ENCODE results near the gene KIF20B.
"Not testable (repeated sequence)": the region's sequence is repeated elsewhere in the genome, so short reads cannot be mapped to it uniquely, and the experiment has no call there.

The KIF20B gene

DNA sequence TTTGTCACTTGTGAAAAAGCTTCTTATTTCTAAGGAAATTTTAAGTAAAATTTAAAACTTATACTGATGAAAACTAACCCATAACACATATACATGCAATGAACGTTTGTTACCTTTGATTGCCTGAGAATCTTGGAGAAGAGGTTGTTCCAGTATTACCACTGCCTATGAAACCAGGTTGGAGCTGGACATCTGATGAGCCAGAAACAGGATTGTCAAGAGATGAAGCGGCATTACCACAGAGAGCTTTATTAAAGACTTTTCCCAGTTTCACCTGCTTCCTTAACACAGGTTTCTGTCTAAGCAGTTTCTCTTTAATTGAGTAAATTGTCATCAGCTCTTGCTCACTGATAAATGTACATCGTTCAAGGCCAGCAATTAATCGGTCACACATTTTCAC, 9.0 kb upstream of the KIF20B start:
- DNase-seq (ENCODE audit: low spot score), result no peak

DNA sequence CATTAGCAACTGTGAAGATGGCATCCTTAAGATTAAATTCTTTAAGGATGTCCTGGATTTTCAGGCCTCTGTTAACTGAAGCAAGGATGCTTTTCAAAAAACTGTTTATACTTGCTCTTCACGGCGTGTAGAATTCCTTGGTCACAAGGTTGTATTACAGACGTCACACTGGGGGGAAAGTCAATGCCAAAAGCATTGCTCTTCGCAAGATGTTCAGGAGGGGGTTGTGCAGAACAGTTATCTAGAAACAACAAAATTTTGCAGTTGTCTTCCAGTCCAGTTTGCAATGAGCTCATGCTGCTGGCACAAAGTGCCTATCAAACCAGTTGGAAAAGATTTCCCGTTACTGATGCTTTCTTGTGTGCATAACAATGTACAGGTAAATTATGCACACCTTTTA, 8.2 kb upstream of the KIF20B start:
- no peak for DNase-seq (ENCODE audit: low spot score)

DNA sequence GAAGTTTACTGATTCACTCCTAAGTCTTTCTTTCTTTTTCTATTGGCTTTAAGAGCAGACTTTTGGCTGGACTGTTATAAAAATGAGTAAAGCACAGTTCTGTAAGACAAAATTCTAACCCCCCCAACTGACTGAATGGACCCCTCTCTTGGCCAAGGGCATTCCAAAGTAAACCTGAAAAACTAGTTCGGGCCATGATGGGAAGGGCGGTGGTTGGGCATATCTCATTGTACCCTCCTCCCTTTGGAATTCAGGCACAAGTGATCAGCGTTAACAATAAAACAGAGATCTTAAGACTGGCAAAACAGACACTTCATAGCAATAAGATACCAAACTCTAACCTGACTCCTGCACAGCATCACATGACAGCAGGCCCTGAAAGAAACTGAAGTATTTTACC, 6.1 kb upstream of the KIF20B start:
- DNase-seq (ENCODE audit: low spot score), result no peak

DNA sequence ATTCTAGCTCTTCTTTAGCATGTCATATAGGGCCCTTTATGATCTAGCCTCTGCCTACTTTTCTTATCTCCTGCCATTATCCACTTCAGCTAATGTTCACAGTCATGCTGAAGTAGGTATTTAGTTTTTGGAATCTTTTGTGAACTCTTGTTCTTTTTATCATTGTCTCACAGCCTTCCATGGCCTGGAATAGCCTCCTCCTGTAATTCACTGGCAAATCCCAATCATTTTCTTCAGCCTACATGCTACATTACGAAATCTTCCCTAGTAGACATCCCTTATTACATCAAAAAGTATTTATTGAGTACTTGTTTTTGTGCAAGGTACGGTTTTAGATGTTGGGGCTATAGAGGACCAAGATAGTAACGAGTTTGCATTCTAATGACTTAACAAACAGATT, 3.4 kb upstream of the KIF20B start:
- no peak for DNase-seq (ENCODE audit: low spot score)

DNA sequence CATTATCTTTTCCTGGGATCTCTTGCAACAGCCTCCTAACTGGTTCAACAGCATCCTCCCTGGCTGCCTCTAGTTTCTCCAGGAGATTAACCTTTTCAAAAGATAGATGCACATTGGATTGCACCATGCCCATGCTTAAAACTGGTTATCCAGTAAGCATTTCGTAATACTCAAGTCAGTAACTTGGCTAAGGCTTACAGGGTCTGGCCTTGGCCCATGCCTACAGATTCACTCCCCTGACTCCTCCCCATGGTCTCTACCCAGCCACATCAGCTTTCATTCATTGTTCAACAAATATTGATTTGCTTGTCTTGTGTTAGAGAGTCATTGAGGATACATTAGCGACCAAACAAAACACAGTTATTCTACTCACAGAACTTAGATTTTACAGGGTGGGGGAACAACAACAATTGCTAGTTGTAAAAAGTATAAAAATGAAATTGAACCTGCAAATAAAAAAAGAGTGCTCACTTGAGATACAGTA, 1.8 kb upstream of the KIF20B start:
- no peak for DNase-seq (ENCODE audit: low spot score)

DNA sequence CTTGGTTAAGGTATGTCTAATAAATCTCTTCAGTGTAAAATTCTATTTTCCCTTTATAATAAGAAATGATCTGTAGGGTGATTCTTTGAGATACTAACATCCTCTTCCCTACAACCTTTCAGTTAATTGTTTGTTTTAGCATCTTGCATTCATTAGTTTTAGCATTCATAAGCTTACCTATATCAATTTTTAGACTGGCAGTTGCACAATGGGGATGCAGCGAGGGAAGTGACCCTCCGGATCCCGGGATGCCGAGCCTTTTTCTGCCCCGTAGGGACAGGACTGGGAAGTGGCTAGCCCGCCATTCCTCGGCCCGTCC, 508 bp upstream of the KIF20B start:
- no peak for DNase-seq (ENCODE audit: low spot score)

DNA sequence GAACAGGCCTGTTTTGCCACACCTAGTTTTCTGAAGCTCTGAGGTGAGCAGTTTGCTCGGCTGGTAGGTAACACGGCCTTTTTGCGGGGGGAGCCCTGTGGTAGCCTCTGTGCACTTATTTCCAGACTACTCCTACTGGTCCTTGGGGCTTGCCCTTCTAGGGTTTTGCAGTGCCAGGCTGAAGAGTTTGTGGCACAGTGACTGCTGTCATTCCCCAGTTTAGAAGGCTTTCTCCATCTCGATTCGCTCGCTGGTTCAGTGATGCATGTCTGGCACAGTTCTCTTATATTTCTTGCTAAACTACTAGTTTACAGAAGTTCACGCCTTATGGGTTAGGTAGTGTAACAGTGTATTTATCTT, 711 bp downstream of the KIF20B start:
- no peak for DNase-seq (ENCODE audit: low spot score)

DNA sequence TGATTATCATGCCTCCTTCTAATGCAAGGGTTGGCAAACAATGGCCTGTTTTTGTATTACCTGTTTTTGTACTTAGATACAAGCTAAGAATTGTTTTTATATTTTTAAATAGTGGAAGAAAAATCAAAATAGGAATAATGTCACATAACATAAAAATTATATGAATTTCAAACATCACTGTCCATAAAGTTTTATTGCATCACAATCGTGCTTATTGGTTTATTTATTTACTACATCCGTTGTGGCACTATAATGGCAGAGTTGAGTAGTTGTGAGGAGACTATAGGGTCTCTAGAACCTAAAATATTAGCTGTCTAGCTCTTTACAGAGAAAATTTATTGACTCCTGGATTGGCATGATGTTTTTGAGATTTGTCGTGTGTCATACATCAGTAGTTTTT, 4.1 kb downstream of the KIF20B start:
- no peak for DNase-seq (ENCODE audit: low spot score)

DNA sequence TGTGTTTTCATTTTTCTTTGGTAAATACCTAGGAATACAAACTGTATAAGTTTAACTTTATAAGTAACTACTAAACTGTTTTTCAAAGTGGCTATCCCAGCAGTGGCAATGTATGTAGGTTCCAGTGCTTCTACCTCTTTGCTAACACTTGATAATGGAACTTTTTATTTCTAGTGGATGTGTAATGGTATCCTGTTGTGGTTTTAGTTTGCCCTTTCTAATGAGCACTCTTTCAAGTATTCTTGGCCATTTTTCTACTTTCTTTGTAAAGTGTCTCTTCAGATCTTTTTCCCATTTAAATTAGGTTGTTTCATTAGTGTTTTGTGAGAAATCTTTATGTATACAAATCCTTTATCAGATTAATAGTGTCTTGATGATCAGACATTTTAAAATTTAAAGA, 4.6 kb downstream of the KIF20B start:
- no peak for DNase-seq (ENCODE audit: low spot score)

DNA sequence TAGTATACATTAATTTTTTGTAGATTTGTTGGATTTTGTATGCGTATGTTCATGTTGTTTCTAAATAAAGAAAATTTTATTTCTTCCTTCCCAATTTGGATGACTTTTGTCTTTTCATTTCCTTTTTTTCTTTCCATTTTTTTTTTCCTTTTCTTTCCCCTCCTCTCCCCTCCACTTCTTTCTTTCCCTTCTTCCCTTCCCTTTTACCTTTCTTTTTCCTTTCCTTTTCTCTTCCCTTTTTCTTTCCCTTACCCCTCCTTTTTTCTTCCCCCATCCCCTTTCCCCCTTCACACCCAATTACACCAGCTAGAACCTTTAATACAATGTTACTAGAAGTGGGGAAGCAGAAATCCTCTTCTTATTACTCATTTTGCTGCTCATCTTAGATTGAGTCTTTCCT, 6.0 kb downstream of the KIF20B start:
- no peak for DNase-seq (ENCODE audit: low spot score)

DNA sequence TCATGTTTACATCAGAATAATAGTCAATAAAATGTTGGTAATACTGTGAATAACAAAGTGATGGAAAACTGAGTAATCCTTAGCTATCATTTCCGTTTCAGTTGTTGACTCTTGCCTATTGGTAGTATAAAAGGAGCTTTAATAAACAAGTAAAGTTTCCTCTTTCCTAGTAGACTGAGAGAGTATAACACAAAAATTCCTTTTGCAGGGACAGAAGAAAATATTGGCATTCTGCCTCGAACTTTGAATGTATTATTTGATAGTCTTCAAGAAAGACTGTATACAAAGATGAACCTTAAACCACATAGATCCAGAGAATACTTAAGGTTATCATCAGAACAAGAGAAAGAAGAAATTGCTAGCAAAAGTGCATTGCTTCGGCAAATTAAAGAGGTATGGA, 9.4 kb downstream of the KIF20B start:
- no peak for DNase-seq (ENCODE audit: low spot score)

DNA sequence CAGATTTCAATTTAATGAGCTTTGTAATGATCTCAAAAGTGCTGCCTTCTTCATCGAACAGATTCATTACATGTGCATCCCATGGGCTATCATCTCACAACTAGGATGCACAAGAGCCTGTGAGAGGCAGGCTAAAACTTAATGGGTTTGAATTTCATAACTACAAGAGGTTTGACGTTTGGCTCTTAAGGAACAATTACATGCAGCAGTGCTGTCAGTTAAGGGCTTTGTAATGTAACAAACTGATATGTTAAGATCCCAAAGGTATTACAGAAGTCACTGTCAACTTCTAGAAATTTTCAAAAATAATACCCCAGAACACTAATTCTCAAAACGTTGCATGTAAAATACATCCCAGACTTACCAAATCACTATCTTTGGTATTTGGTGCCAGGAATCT, 33.2 kb downstream of the KIF20B start:
- no peak for DNase-seq (ENCODE audit: low spot score)

DNA sequence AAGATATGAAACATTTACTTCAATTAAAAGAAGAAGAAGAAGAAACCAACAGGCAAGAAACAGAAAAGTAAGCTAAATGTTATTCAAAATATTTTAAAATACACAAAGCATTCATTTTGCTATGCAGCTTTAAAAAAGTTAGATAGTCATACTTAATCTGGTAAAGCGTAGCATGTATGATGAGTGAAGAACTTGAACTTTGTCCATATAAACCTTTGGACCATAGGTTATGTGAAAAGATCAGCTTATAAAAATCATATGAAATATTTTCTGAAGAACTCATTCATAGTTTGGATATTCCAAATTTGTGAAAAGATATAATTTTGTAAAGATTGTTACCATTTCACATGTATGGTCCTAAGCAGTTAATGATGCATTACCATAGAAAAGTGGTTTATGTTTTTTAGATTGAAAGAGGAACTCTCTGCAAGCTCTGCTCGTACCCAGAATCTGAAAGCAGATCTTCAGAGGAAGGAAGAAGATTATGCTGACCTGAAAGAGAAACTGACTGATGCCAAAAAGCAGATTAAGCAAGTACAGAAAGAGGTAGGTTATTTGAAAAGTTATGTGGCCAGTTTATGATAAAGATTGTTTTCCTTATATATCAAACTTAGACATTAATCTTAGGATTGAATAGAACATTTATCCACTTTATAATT, 37.3 kb downstream of the KIF20B start:
- DNase-seq (ENCODE audit: low spot score), result no peak

DNA sequence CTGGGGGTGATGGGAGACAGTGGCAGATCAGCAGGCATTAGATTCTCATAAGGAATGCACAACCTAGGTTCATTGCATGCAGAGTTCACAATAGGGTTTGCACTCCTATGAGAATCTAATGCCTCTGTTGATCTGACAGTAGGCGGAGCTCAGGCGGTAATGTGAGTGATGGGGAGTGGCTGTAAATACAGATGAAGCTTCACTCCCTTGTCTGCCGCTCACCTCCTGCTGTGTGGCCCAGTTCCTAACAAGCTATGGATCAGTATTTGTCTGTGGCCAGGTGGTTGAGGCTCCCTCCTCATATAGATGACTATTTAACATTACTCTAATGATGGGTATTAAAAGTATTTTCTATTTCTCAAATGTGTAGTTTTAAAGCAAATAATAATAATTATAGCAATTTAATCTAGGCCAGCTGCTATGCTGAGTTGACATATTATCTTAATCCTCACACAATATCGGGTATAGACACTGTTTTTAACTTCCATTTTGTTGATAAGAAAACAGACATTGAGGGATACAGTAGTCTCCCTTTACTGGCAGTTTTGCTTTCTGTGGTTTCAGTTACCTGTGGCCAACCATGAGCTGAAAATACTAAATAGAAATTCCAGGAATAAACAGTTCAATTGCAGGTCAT, 39.9 kb downstream of the KIF20B start:
- DNase-seq (ENCODE audit: low spot score), result no peak

DNA sequence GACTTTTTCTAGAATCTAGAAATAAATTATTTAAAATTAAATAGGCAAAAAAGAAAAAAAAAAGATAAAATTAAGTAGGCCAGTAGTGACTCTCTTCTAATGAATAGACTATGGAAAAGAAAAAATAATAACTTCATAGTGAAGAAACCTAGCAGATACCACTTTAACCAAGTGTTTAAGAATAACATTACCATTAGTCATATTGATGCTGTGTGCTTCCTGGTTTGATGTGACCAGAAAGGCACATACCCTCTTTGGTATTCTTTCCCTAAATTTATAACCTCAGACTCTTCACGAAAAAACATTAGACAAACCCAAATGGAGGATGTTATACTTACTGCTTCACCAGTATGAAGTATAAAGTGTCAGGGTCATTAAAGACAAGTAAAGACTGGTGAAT, 42.6 kb downstream of the KIF20B start:
- DNase-seq (ENCODE audit: low spot score), result no peak

DNA sequence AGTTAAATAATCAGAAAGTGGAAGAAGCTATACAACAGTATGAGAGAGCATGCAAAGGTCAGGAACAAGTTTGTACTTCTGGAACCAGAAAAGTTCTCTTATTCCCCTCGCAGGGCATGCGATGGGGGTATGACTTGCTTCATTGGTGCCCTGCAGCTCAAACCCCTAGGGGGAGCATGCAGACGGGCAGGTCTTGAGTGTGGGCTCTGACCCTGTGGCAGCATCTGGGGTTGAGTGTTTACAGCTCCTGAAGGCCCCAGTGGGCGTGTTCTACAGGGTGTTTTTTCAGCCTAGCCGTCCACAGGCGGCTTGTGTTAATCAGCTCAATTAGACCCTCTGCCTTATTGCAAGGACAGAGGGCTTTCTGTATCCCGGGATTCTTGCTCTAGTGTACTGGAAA, 44.5 kb downstream of the KIF20B start:
- no peak for DNase-seq (ENCODE audit: low spot score)

DNA sequence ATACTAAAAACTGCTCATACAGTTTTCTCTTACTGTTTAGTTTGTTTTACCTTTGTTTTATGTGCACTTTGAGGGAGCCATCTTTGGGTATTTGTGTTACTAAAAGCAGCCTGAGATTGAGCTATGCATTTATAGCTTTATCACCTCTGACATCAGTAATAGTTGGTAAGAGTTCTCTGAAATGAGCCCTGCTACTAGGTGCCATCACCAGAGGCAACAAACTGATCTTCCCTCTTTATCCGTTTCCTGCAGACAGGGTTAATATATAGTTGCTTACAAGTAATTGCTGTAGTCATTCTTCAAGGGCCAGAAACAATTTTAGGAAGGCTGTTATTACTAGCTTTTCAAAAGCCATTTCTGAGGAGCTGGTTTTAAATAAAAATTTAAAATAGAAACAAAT, 49.1 kb downstream of the KIF20B start:
- DNase-seq (ENCODE audit: low spot score), result no peak

DNA sequence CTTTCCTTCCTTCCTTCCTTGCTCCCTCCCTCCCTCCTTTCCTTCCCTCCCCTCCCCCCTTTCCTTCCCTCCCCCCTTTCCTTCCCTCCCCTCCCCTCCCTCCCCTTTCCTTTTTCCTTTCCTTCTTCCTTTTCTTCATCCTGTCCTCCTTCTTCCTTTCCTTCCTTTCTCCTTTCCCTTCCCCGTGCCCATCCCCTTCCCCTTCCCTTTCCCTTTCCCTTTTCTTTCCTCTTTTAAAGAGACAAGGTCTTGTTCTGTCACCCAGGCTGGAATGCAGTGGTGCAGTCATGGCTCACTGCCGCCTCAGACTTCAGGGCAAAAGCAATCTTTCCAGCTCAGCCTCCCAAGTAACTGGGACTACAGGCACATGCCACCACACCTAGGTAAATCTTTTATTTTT, 54.0 kb downstream of the KIF20B start:
- DNase-seq (ENCODE audit: low spot score), result no peak

DNA sequence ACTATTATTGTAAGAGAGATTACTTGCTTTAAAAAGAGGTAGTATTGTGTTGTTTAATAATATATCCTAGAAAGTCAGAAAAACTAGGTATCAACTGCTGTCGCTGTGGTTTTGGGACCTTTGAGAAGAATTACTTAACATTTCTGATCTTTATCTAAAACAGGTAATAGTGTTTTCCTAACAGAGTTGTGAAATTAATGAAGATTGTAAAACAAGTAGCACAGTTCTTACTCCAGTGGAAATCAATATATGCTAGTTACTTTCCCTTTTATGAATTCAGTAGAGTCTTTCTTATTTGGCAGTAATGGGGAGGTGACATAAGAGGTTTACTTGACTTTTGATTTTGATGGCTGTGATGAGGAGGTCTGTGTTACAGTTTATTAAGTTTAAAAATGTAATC, 58.1 kb downstream of the KIF20B start:
- no peak for DNase-seq (ENCODE audit: low spot score)

DNA sequence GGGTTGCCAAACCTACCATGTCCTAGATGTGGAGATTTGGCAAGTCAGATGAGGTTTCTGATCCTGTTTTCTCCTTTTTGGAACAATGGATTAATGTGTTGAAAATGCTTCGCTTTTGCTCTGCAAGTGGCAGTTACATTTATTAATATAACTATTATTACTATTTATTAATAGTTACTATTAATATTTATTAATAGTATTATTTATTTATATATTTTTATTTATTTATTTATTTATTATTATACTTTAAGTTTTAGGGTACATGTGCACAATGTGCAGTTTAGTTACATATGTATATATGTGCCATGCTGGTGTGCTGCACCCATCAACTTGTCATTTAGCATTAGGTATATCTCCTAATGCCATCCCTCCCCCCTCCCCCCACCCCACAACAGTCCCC, 62.3 kb downstream of the KIF20B start:
- not testable (repeated sequence) for DNase-seq (ENCODE audit: low spot score)

DNA sequence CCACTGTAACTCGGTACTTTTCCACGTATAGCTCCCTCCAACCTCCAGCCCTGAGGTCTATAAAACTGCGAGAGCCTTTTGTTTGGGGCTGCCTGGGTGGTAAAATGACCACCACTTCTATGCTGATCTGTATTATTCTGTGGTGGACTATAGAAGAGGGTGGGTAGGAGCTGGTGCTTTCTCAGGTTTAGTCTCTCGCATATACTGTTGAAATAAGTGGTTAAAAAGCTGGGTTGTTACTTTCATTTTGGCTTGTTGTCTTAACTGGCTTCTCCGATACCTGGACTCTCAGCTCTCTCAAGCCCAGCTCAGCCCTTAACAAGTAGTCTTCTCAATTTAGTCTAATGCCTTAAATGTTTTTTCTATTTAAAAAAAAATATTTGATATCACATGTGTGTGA, 70.3 kb downstream of the KIF20B start:
- DNase-seq (ENCODE audit: low spot score), result no peak

DNA sequence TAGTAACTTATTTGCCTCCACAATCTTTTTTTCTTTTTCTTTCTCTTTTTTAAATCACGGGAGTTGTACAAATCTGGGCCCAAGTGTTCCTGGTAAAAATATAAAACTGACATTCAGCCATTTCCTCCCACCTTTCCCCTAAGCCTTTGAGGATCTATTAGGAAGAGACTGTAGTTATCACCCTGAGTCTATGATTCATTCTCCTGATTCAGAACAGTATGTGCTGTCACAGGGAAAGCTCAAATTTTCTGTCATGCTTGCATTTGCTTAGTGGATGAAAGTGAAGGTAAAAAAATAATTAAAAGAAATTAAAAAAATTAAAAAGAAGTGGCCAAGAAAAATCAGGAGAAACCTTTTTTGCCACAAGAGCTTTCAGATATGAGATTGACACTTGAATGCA, 71.7 kb downstream of the KIF20B start:
- no peak for DNase-seq (ENCODE audit: low spot score)

DNA sequence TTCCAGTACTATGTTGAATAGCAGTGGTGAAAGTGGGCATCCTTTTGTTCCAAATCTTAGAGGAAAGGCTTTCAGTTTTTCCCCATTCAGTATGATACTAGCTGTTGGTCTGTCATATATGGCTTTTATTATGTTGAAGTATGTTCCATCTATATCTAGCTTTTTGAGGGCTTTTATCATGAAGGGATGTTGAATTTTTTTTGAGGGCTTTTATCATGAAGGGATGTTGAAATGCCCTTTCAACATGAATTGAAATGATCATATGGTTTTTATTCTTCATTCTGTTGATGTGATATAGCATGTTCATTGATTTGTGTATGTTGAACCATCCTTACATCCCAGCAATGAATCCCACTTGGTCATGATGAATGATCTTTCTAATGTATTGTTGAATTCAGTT, 75.3 kb downstream of the KIF20B start:
- DNase-seq (ENCODE audit: low spot score), result no peak

DNA sequence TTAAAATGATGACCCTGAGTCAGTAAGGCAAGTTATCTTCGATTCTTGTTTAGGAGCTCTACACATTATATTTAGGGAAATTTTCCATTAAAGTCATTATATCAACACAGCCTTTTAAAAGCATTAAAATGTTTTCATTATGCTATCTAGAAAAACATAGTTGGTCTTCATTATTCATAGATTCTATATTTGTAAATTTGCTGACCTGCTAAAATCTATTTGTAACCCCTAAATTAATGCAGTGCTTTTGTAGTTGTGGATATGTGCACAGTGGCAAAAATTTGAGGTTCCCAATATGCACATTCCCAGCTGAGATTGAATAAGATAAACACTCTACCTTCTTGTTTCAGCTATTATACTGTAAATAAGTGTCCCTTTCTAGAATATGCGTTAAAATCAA, 81.1 kb downstream of the KIF20B start:
- DNase-seq (ENCODE audit: low spot score), result no peak

DNA sequence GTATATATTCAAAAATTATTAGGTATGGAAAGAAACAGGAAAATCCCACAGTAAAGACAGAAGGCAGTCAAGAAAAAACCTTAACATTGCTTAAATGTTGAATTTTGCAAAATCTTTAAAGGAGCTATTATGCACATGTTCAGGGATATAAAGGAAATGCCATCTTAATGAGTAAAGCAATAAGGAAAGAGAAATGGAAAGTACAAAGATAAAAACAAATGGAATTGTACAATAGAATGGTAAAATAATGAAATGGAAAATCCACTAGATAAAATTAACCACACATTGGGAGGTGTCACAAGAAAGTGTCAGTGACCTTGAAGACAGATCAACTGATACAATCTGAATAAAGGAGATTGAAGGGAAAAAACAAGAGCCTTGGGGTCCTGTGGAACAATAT, 82.0 kb downstream of the KIF20B start:
- DNase-seq (ENCODE audit: low spot score), result no peak
